ENCODE data around the gene NRXN2.

The NRXN2 gene

DNA sequence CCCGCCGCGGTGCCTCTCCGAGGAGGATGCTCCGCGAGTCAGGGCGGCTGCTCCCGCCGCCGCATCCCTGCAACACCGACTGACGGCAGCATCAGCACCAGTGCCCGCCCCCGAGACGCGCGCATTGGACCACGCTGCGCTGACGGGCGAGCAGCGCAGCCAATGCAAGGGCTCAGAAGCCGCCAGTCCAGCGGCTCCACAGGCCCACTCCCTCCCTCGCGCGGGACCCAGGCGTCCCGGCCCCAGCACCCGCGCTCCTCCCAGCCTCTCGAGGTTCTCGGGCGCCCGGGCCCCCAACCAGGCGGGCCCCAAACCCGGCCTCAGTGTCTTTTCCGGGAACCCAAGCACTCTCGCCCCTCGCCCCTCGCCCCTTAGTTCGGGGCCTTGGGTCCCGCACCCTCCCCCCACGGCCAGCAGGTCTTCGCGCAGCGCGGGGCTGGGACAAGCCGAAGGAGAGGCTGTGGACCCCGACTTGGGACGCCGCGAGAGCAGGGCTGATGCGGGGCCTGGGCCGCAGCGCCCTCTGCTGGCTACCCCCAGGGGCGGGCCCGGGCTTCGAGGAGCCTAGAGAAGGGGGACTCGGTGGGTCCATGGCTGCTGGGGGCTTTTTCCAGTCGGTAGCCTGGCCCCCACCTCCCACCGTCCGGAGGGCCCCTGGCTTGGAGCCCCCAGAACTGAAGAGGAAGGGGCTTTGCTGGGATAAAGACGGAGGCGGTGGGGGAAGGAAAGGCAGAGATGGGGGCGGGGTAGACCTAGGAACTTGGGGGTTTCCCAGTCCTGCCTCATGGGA lies at the start of gene NRXN2:
Gene NRXN2 (minus strand): TSS at position 81 of the 790 bp plus-strand sequence. CDS start 9,498 bp downstream, outside the sequence.
- peak; percentile 84 for DNase-seq (ENCODE audit: low read depth)

DNA sequence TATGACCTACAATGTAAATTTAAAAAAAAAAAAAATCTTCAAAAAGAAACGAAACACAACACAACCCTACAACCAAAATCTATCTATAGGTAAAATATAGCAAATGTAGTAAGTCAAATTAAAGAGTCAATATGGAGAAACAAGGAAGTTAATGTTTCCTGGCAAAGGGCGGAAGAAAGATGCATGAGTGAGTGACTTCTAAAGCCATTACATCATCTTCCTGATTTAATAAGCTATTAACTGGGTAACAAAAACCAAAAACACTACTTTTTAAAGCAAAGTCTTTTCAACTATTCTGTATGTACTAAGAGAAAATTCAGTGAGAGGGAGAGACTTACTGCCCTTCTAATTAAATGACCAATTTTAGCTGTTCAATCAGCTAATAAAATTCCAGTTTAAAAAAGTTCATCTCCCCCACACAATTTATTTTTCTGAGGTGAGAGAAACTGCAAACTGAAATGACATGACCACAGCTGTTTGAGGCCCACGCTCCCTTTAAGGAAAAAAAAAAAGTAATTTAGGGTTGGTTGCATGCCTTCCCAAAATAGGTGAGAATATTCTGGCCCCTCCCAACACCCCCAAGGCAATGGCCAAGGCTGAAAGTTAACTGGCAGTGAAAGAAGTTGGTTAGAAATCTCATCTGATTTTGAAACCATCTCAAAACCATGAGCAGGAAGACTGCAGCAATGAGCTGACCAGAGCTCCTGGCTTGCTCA lies 49.5 kb upstream of the NRXN2 start:
- no peak for DNase-seq (ENCODE audit: low read depth)

DNA sequence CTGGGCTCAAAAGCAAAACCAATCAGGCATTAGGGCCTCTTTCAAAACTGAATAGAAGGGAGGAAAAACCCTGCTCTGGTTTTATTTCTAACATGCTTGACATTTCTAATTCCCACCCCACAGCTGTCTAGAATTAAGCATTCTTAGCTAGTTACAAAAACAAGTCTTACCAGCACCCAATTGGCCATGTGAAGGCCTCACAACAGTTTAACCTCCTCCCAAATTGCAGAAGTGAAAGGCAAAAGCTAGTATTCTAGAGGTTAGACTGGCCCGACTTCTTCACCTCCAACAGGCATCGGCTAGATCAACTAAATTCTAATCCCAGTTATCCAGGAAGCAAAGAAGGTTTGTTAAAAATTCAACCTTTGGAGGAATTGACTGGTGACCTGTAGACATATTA lies 48.9 kb upstream of the NRXN2 start:
- no peak for DNase-seq (ENCODE audit: low read depth)

DNA sequence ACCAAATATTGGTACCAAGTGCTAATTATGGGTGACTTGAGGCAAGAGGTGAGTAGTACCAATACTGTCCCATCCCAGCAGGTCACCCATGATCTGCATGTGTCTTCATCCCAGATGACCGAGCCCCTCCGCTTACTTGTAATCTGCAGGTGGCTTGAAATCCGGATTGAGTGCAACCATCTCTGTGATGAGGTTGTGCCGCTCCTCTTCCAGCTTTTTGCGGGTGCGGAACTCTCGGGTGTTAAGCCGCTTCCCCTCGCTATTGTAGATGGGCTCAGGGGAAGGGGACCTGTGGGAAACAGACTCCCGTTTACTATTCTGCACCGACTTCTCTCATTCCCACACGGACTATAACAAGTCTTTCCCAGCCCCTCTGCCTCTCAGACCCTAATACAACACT lies 47.1 kb upstream of the NRXN2 start:
- DNase-seq (ENCODE audit: low read depth): no peak

DNA sequence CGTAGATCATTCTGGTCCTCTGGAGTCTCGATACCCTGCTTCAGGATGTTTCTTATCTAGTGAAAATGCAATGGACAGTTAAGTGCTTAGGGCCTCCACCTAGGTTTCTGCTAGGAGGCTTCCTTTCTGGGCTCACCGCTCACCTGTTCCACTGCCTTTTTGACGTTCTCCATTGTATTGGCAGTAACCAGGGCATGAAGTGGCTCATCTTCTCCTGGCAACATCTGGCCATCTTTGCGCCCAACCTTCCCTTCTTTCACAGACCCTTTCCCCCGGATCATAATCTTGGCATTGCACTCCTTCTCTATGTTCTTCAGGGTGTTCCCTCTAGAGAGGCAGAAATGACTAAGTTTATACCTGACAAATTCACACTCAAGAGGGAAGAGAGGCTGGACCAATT lies 46.3 kb upstream of the NRXN2 start:
- DNase-seq (ENCODE audit: low read depth): no peak

DNA sequence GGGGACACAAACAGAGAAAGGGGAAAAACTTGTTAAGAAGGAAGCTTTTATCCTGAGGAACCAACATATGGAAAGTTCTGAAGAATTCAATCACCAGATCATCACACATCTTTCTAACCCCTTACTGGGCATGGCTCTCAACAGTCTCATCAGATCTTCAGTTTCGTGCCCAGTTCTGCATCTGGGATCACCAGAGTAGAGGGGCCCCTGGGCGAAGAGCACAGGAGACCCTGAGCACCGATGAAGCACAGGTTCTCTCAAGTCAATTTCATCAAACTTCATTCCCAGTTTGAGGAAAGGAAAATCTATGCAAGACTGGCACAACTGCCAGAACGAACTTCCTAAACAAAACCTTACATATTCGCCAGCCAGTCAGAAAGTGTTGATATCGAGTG lies 45.3 kb upstream of the NRXN2 start:
- DNase-seq (ENCODE audit: low read depth): no peak

DNA sequence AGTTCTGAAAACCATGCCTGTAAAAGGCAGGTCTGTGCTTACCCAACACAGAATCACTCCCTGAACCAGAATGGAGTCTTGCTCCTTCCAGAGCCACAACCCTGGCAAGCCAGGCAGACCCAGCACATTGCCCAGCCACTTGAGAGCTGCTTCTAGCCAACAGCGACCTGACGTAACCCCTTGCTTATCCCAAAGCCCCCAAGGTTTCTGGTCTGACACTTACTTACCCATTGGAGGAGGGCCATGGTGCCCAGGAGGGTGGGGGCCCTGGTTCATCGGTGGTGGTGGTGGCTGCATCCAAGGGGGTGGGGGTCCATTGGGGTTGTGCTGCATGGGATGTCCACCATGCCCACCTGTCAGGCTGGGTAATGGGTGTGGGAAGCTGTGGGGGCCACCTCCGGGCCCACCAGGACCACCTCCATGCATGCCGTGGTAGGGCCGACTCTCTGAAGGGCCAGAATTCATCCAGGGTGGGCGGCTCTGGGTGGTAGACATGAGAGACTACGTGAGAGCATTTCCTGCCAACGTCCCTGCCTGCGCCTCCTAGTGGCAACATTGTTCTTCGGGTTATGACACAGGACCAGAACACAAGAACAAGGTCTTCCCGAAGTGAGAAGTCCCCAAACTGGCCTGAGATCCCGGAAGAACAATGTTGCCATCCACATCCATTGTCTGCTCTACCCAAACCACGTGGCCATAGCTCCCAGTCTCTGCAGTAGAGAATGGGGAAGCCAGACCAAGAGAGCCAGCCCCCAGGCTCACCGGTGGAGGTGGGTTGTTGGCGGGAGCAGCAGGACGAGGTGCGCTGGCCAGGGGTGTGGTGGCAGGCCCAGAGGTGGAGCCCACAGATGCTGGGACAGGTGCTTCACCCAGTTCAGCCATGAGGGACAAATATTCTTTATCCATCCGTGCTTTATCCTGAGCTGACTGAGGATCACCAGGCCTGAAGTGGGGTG lies 44.6 kb upstream of the NRXN2 start:
- peak; percentile 68 for DNase-seq (ENCODE audit: low read depth)

DNA sequence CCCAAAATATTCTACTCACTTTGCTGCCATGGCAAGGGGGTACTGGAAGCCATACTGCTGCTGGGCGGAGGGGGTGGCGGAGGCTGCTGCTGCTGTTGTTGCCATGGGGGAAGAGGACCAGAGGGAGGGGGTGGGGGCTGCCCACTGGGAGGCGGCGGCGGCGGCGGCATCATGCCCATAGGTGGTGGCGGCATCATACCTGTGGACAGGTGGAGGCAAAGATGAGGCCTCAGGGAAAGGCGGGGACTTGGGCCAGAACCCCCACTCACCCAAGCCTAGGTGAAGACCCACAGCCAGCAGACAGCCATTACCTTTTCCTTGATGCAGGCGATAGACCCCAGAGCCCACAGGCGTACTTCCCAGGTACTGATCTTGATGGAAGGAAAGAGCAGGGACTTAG lies 43.9 kb upstream of the NRXN2 start:
- DNase-seq (ENCODE audit: low read depth): no peak

DNA sequence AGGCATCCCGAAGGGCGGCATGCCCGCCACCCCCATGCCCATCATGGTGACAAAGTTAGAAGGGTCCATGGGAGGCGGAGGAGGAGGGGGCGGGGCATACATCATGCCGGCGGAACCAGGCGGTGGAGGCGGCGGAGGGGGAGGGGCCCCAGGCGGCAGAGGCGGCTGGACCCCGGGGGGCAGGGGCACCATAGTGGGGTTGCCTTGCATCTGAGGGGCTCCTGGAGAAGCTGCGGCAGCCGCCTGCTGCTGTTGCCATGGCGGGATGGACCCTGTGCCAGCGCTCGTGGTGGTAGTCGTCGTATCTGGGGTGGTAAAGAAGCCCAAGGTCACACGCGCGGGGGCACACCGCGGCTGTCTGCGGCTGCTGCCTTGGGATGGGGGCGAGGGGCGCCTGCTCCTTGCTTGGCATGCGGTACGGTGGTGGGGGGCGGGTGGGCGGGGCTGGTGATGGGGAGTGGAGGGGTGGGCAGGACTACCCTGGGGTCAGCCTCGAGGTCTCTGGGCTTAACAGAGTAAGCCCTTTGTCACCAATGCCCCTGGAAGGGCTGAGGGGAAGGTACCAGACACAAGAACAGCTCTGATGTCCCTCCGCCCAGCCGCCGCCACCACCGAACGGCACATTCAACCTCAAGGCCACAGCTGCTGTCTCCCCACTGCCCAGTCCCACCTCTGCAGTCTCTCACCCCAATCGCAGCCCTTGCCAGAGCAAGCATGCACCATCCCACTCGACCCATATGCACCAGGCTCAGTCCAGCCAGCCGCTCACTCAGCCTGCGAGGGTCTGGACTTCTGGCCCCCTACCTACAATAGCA lies 43.1 kb upstream of the NRXN2 start:
- DNase-seq (ENCODE audit: low read depth): no peak

DNA sequence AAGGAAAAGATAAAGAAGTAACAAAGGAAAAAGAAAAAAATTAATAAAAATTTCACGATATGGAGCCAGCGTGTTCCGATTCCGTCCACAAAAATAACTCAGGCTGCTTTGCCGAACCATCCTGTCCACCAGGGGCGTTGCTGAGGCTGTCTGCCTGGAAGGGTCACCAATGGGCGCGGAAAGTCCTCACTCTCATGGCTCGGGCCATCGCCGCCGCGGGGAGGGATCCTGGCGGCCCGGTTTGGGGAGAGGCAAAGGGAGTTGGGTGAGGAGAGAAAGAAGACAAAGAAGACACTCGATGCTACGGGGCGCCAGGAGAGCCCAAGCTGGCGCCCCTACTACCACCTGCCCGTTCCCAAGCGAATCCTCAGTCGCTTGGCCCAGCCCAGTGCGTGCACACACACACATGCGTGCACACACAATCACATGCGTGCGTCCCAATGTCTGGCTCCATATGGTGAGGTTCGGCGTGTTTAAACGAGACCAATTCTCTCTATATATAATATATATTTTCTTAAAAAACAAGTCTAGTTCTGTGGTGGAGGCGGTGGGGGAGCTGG lies 42.4 kb upstream of the NRXN2 start:
- no peak for DNase-seq (ENCODE audit: low read depth)

DNA sequence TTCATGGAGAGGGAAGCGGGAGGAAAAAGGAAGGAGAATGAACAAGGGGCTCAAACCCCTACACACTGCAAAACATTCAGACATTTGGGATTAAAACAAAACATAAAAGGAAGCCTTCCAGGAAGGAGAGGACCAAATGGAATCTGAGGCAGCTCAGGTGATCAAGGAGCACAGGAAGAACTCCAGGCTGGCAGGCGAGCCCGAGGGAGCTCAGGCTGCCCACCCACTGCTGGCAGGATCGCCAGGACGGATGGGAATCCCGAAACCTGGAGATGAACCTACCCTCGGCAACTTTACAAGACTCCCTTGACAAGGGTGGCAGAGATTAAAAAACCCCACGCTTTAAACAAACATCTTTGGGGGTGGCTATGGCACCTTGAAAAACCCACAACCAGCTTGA lies 41.8 kb upstream of the NRXN2 start:
- DNase-seq (ENCODE audit: low read depth): no peak

DNA sequence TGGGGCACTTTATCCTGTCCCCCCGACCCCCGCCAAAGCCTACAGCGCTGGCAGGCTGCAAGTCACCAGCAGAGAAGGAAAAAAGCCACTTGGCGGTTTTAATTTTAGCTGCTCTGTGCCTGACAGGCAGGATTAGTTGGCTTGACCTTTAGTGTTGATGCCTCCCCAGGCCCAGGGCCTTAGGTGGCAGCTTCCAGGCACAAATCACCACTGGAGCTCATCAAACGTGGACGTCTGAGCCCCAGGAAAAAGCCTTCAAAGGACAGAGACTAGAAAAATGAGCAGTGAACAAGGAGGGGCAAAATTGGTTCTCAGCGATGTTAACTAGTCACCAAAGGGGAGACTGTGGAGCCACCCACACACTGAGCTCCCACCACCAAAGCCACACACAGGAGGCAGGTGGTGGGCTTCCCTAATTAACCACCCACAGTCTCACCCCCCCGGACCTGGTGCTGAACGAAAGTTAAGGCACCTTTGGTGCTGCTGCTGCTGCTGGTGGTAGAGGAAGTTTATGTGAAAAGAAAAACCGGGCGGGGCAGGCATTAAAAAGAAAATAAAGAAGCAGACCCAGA lies 41.1 kb upstream of the NRXN2 start:
- DNase-seq (ENCODE audit: low read depth): no peak

DNA sequence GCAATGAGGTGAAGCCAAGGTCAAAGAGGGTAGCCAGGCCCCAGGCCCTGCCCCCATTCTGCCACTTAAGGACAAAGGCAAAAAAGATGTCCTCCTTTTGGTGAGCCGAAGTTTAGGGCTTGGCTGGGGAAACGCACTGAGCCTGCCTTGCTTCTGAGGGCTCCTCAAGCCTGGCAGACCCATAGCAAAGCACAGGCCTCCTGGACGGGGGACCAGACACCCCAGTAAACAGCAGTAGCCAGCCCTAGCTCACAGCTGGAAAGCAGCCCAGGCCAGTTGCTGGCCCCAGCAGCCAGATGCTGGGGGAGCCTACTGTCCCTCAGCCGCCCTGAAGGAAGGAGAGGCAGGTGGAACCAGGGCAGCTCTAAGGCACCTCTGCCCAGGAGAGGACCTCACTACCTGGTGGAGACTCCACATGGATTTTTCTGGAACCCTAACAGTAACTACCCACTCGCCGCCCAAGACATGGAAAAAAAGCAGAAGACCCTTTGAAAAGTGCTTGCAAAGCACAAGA lies 40.6 kb upstream of the NRXN2 start:
- DNase-seq (ENCODE audit: low read depth): no peak

DNA sequence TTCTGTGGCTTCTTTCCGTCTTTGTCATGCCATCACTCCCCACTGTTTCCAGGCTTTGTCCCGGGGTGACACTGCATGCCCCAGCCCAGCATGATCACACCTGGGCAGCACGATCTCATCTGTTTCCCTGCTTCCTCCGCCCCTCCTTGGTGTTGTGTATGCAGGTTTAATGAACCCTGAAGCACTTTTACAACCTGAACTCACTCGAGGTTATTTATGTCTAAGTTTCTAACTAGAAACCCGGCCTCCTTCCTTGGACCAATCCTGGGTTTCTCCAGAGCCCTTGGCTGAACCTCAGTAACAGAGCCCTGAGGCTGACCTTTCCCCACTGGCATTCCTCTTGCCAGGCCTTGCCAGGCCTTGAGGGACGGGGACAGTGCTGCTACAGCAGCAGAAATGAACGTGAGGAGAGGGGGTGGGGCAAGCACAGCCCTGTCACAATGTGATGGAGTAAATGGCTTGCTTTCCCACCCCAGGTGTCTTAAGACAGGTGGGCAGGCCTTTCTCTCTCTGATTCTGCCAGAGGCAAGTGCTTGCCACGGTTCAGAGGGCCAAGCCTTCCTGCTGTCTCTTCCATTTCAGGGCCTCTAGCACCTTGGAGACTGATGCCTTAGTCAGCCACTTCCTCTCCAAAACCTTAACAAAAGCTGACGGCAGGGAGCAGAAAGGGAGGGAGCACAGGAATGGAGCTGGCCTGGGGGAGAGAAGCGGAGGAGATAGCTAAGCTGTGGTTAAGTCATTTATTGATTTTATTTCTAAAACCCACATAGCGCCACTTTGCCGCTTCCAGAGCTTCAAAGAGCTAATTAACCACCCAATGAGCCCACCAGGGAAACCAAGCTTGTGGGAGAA lies 39.9 kb upstream of the NRXN2 start:
- peak; percentile 80 for DNase-seq (ENCODE audit: low read depth)

DNA sequence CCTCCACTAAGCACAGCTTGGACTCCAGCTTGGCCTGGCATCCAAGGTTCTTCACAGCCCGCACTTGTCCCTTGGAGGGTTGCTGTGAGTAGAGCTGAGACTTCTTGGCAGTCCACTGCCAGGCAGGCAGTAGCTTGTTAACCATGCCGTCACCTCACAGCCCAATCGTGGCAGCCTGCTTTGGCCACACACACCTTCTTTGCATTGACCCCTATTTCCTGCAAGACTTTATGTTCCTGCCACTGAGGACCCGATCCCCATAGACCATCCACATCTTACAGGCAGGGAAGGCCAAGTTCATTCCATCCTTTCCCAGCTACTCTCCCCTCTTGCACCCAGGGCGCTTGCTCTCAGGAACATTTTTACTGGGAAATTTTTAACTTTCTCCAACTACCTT lies 39.3 kb upstream of the NRXN2 start:
- DNase-seq (ENCODE audit: low read depth): no peak

DNA sequence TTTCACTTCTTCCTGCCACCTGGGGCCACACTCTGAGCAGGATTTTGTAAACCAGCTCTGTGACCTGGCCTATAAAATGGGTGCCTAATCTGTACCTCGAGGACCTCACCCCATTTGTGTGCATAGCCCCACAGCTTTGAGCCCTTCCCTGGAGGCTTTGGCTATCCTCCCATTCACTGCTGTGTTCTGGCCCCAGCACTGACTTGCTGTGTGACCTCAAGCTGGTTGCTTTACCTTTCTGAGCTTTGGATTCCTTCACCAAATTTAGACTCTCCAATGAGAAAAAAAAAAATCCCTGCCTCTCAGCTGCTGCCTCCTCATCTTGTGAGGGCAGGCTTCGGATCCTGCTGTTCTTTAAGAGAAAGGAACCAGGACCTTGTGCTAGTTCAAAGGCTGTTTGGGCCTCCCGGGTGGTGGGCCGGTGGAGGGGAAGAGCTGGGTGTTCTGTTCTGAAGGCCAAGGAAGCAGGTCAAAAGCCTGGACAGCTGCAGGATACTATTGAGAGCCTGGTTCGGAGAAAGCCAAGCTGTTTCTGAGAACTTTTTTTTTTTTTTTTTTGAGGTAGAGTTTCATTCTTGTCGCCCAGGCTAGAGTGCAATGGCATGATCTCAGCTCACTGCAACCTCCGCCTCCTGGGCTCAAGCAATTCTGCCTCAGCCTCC lies 37.9 kb upstream of the NRXN2 start:
- DNase-seq (ENCODE audit: low read depth): no peak

DNA sequence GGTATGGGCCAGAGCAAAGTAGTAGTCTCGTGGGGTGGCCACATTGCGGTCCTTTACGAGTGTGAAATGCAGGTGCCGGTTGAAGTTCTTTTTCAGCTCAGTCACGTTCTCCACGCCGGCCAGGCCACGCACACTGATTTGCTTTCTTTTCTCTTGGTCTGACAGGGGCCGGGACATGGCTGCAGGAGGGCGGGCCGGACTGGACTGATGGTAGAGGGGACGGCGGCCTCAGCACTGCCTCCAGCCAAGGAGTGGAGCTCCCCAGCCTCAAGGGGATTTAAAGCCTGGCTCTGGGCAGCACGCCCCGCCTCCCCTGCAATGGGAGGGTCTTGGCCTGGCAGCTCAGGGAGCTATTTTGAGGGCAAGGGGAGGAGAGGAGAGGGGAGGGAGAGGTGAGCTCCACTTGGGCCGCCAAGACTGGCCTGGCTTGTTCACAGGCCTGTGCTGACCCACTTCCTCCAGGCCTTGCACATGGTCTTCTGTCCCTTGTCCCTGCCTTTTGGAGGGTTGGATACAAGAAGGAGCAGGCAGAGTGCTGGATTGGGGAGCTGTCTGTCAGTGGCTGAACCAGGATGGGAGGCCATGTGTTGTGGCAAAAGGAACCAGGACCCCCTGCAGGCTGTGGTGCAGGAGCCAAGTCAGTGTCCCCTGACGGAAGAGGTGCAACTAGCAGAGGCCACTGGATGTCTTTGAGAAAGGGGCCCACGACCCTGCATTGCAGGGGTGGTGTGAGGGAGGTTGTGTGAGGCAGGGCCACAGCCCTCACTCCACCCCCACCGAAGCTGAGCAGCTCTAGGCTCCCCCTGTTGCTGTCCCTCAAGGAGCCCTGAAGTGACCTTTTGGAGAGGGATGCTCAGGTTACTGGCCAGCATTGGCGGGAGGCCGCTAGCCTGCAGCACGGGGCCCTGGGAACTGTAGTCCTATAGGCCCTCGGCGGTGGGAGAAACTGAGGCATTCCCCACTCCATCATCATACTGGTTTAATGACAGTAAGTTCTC lies 37.0 kb upstream of the NRXN2 start, which contains the start of gene PYGM:
Gene PYGM (minus strand): TSS at position 253 of the 998 bp plus-strand sequence. CDS start 76 bp downstream, at position 177.
- no peak for DNase-seq (ENCODE audit: low read depth)

Measured in EH (cell line).